ENCODE measurements around the gene ESYT3.
"Not testable (repeated sequence)": the region's sequence is repeated elsewhere in the genome, so short reads cannot be mapped to it uniquely, and the experiment has no call there.

- not testable (repeated sequence) for TF ChIP-seq CTCF (IDR thresholded peaks at IDR 0.05 in 4 of 5, conservative IDR thresholded peaks at IDR 0.05 in 1 of 5); POLR2A (IDR thresholded peaks at IDR 0.05)
These were observed 87.0 kb downstream of the ESYT3 start for GRCh38 chr3:138521445-138521844.

Measured in gastrocnemius medialis (tissue), 4 donors.